Calu3 (cell line): ENCODE results near the gene DSC2. TPM values are rescaled to one million over a fixed set of nuclear protein-coding genes. Genes with fewer than 3 reads are reported as not detected.

Experiments
- BruUV-seq: library from RNA; stranded (reverse); fragments of 400-500 nt; replicated peaks from 2 replicates; lab custom pipeline; 2021; lab: Mats Ljungman, UMichigan
- CTCF ChIA-PET: fragments of 300-600 bp; sonication (Branson Sonifier 250); formaldehyde crosslinking; loops from one replicate; lab custom pipeline; 2022; ENCODE audit warnings: antibody characterized with exemption; lab: Charles Lee
- DNase-seq: peaks from one replicate; pipeline ENCODE4 v3.0.0; 2022
- H3K27ac Mint-ChIP-seq: one replicate; pipeline ENCODE4 v1.8.0; 2022; ENCODE audit warnings: mixed read lengths; ENCODE audit not compliant: unreplicated experiment
- H3K27me3 Mint-ChIP-seq: one replicate; pipeline ENCODE4 v1.8.0; 2022; ENCODE audit warnings: mixed read lengths; ENCODE audit not compliant: unreplicated experiment
- H3K36me3 Mint-ChIP-seq: one replicate; pipeline ENCODE4 v1.8.0; 2022; ENCODE audit warnings: mild to moderate bottlenecking, moderate library complexity, mixed read lengths; ENCODE audit not compliant: insufficient read depth, unreplicated experiment
- H3K4me1 Mint-ChIP-seq: one replicate; pipeline ENCODE4 v1.8.0; 2022; ENCODE audit warnings: mild to moderate bottlenecking, low read depth, mixed read lengths; ENCODE audit not compliant: unreplicated experiment
- H3K4me3 Mint-ChIP-seq: one replicate; pipeline ENCODE4 v1.8.0; 2022; ENCODE audit warnings: mild to moderate bottlenecking, low read depth, moderate library complexity, mixed read lengths; ENCODE audit not compliant: unreplicated experiment
- H3K9me3 Mint-ChIP-seq: one replicate; pipeline ENCODE4 v1.8.0; 2022; ENCODE audit warnings: low read depth, mixed read lengths; ENCODE audit not compliant: unreplicated experiment
- CTCF ChIP-seq: fragments of 200-600 bp; IDR thresholded peaks from one replicate; pipeline ENCODE4 v1.8.0; 2022; ENCODE audit warnings: antibody characterized with exemption; ENCODE audit not compliant: unreplicated experiment
- intact Hi-C: fragments of 100-400 bp; cut with micrococcal nuclease; formaldehyde crosslinking; loops from one replicate; pipeline ENCODE4 v1.10.0; 2022; ENCODE audit not compliant: unreplicated experiment
- total RNA-seq: library from RNA; stranded (reverse); gene quantifications from 2 replicates; pipeline ENCODE4 v1.2.3, GENCODE V29; 2022

DSC2 gene
- total RNA-seq, 1 experiment from 2014 or later = 42.4 TPM

GRCh38 chr18:31101183-31102024 is 817 bp downstream of the DSC2 start:
- H3K36me3 Mint-ChIP-seq = peaks cover 41% of the 10 kb centered on the region
- peak overlapping the region; percentile 89 for H3K4me3 Mint-ChIP-seq
- intact Hi-C loops = loop anchor here (1.0 kb wide), 2 partner anchors 129 to 298 kb away; no protein-coding TSS in a partner anchor
- peaks cover 44% of the 10 kb centered on the region for H3K4me1 Mint-ChIP-seq
- H3K27ac Mint-ChIP-seq = peak overlapping the region; percentile 86
- no peaks in the 10 kb centered on the region for H3K27me3 Mint-ChIP-seq
- DNase-seq = peak; percentile 73
- CTCF ChIA-PET = interaction anchor here (3.1 kb wide), 1 partner anchor 140 kb away, joined by 13 read pairs; no protein-coding TSS in a partner anchor
- BruUV-seq = no TSS peak
- TF ChIP-seq CTCF = no peak
- no peaks in the 10 kb centered on the region for H3K9me3 Mint-ChIP-seq

- intact Hi-C loops = loop anchor here (1.0 kb wide), 1 partner anchor 299 kb away; no protein-coding TSS in a partner anchor
- Mint-ChIP-seq H3K9me3 (no peaks in the 10 kb centered on the region), H3K27me3 (no peaks in the 10 kb centered on the region), H3K4me1 (peaks cover 50% of the 10 kb centered on the region), H3K36me3 (peaks cover 41% of the 10 kb centered on the region), H3K27ac (peak overlapping the region; percentile 86), H3K4me3 (peak overlapping the region; percentile 89)
- no peak for TF ChIP-seq CTCF
- DNase-seq = peak; percentile 41
- CTCF ChIA-PET = interaction anchor here (1.0 to 3.1 kb wide), 2 partner anchors 97 to 141 kb away, joined by 3 to 13 read pairs; no protein-coding TSS in a partner anchor
- TSS peak; percentile 23 for BruUV-seq
These were observed 1.6 kb downstream of the DSC2 start for GRCh38 chr18:31100436-31101182.

GRCh38 chr18:31099450-31100230 is 2.6 kb downstream of the DSC2 start:
- Mint-ChIP-seq H3K4me1 (peaks cover 59% of the 10 kb centered on the region), H3K27ac (peak overlapping the region; percentile 86), H3K27me3 (no peaks in the 10 kb centered on the region), H3K36me3 (peaks cover 41% of the 10 kb centered on the region), H3K4me3 (peak overlapping the region; percentile 89), H3K9me3 (no peaks in the 10 kb centered on the region)
- TF ChIP-seq CTCF = no peak
- DNase-seq = peak; percentile 20
- intact Hi-C loops = loop anchor here (2.0 to 10.0 kb wide), 9 partner anchors 38 to 395 kb away; partner anchors contain the start of gene DSG2
- BruUV-seq = no TSS peak
- CTCF ChIA-PET = interaction anchor here (0.5 to 3.1 kb wide), 5 partner anchors 17 to 145 kb away, joined by 3 to 13 read pairs (median 4); no protein-coding TSS in a partner anchor
